ENCODE measurements around the gene FSTL4.

Gene FSTL4

GRCh38 chr5:133277744-133278143, 334.6 kb downstream of the FSTL4 start:
- ATAC-seq: no peak
- no peak for TF ChIP-seq CSDC2 (CRISPR knock-in tag; IDR thresholded peaks at IDR 0.05)
- no peak for TF ChIP-seq PATZ1 (CRISPR knock-in tag; IDR thresholded peaks at IDR 0.05; ENCODE audit: borderline replicate concordance)
- no peak for TF ChIP-seq ZNF565 (CRISPR knock-in tag; conservative IDR thresholded peaks at IDR 0.05; ENCODE audit: low read depth)
- no peak for TF ChIP-seq ZNF70 (CRISPR knock-in tag; IDR thresholded peaks at IDR 0.05)
- no peak for TF ChIP-seq CSRNP3 (CRISPR knock-in tag; IDR thresholded peaks at IDR 0.05)
- no peak for TF ChIP-seq PPARA (CRISPR knock-in tag; IDR thresholded peaks at IDR 0.05; ENCODE audit: borderline replicate concordance)
- TF ChIP-seq ZNF8 (CRISPR knock-in tag; IDR thresholded peaks at IDR 0.05): no peak
- TF ChIP-seq SNAI2 (CRISPR knock-in tag; IDR thresholded peaks at IDR 0.05): no peak
- TF ChIP-seq CREB5 (CRISPR knock-in tag; IDR thresholded peaks at IDR 0.05; ENCODE audit: low read depth): no peak
- TF ChIP-seq ISL1 (CRISPR knock-in tag; IDR thresholded peaks at IDR 0.05): no peak
- no peak for TF ChIP-seq BACH2 (CRISPR knock-in tag; IDR thresholded peaks at IDR 0.05; ENCODE audit: borderline replicate concordance)
- no peak for TF ChIP-seq ARNTL (CRISPR knock-in tag; IDR thresholded peaks at IDR 0.05; ENCODE audit: borderline replicate concordance, low read depth)
- no peak for TF ChIP-seq ESRRG (CRISPR knock-in tag; IDR thresholded peaks at IDR 0.05)
- no peak for TF ChIP-seq OSR1 (CRISPR knock-in tag; IDR thresholded peaks at IDR 0.05)
- TF ChIP-seq TSHZ2 (CRISPR knock-in tag; IDR thresholded peaks at IDR 0.05): no peak
- TF ChIP-seq RARB (CRISPR knock-in tag; IDR thresholded peaks at IDR 0.05): no peak
- TF ChIP-seq ZC3H10 (CRISPR knock-in tag; IDR thresholded peaks at IDR 0.05): no peak
- no peak for TF ChIP-seq ZFP30 (CRISPR knock-in tag; IDR thresholded peaks at IDR 0.05)
- no peak for TF ChIP-seq ZFP3 (CRISPR knock-in tag; IDR thresholded peaks at IDR 0.05)
- no peak for TF ChIP-seq TCF4 (CRISPR knock-in tag; IDR thresholded peaks at IDR 0.05; ENCODE audit: borderline replicate concordance)

- TF ChIP-seq POU6F1 (CRISPR knock-in tag; IDR thresholded peaks at IDR 0.05; ENCODE audit: borderline replicate concordance, low read depth): no peak
- no peak for TF ChIP-seq SNAI2 (CRISPR knock-in tag; IDR thresholded peaks at IDR 0.05)
- TF ChIP-seq ZNF8 (CRISPR knock-in tag; IDR thresholded peaks at IDR 0.05): no peak
- TF ChIP-seq TOX (CRISPR knock-in tag; IDR thresholded peaks at IDR 0.05; ENCODE audit: borderline replicate concordance): no peak
- TF ChIP-seq ARNTL (CRISPR knock-in tag; IDR thresholded peaks at IDR 0.05; ENCODE audit: borderline replicate concordance, low read depth): no peak
- TF ChIP-seq ZNF70 (CRISPR knock-in tag; IDR thresholded peaks at IDR 0.05): no peak
- TF ChIP-seq ESRRG (CRISPR knock-in tag; IDR thresholded peaks at IDR 0.05): no peak
- no peak for TF ChIP-seq CREB5 (CRISPR knock-in tag; IDR thresholded peaks at IDR 0.05; ENCODE audit: low read depth)
- no peak for TF ChIP-seq OSR1 (CRISPR knock-in tag; IDR thresholded peaks at IDR 0.05)
- TF ChIP-seq PPARA (CRISPR knock-in tag; IDR thresholded peaks at IDR 0.05; ENCODE audit: borderline replicate concordance): no peak
- no peak for TF ChIP-seq ZNF565 (CRISPR knock-in tag; conservative IDR thresholded peaks at IDR 0.05; ENCODE audit: low read depth)
- no peak for ATAC-seq
Observed at GRCh38 chr5:133276171-133276570, 336.2 kb downstream of the FSTL4 start.
